HCT116 (cell line): Measurements from ENCODE around the gene FGF1. TPM values are rescaled to one million over a fixed set of nuclear protein-coding genes. Genes with fewer than 3 reads are reported as not detected.

Source experiments
- ATAC-seq: fragments of 200-7000 bp; cut with Tn5 transposase; 2 replicates; pipeline ENCODE4 v1.9.1; 2020; ENCODE audit warnings: mild to moderate bottlenecking, moderate library complexity
- BruUV-seq: library from RNA; stranded (reverse); fragments of 400-500 nt; replicated peaks from 2 replicates; lab custom pipeline; 2021; lab: Mats Ljungman, UMichigan
- CTCF ChIA-PET: fragments of 300-600 bp; sonication (Branson Sonifier 250); formaldehyde crosslinking; loops from one replicate; lab custom pipeline; 2021; ENCODE audit warnings: antibody characterized with exemption; lab: Charles Lee
- POLR2A ChIA-PET: fragments of 300-600, 350-600 bp; sonication (Branson Sonifier 250); formaldehyde crosslinking; loops from one replicate; lab custom pipeline; 2021; ENCODE audit warnings: antibody characterized with exemption; lab: Charles Lee
- RAD21 ChIA-PET, 2 experiments: fragments of 300-600 bp; sonication (Branson Sonifier 250); formaldehyde crosslinking; loops; one replicate each; lab custom pipeline; 2023; ENCODE audit warnings: low total read pairs in 2 of 2; ENCODE audit not compliant: uncharacterized antibody in 2 of 2, unreplicated experiment in 2 of 2, low non-redundant PET in 1 of 2; lab: Charles Lee
- DNase-seq: peaks from one replicate; pipeline ENCODE4 v3.0.0-alpha.2; 2010; ENCODE audit warnings: low read depth, low spot score
- H2AFZ ChIP-seq: fragments of 200-600 bp; shearing (Covaris generic), sonication (generic); 2 replicates; pipeline ENCODE4 v1.6.1; 2017; ENCODE audit warnings: low read depth, mixed run types, mixed read lengths, antibody characterized with exemption, low read length; ENCODE audit not compliant: poor library complexity, severe bottlenecking
- H3K27ac ChIP-seq: 2 replicates; pipeline ENCODE4 v1.5.1; 2012; ENCODE audit warnings: low read depth, low read length
- H3K27me3 ChIP-seq: fragments of 200-600 bp; sonication (generic); 2 replicates; pipeline ENCODE4 v1.6.1; 2016; ENCODE audit warnings: mixed run types, low read length, mixed read lengths; ENCODE audit not compliant: insufficient read depth
- H3K36me3 ChIP-seq, 2 experiments: fragments of 200-500 bp in 1 of 2; fragments of 200-600 bp in 1 of 2; sonication (Bioruptor generic) in 1 of 2; sonication (generic) in 1 of 2; 2 replicates each; pipeline versions ENCODE4 v1.5.1 to v1.6.1; 2014 to 2016; ENCODE audit warnings: low read length in 2 of 2, inconsistent platforms in 1 of 2, mixed read lengths in 1 of 2, mixed run types in 1 of 2; ENCODE audit not compliant: insufficient read depth in 2 of 2, control insufficient read depth in 1 of 2
- H3K4me1 ChIP-seq, 2 experiments: fragments of 200-600 bp in 1 of 2; sonication (generic) in 1 of 2; 2 replicates each; pipeline versions ENCODE4 v1.5.1 to v1.6.1; 2012 to 2017; ENCODE audit warnings: low read length in 2 of 2, inconsistent platforms in 1 of 2, mild to moderate bottlenecking in 1 of 2, mixed read lengths in 1 of 2, mixed run types in 1 of 2, moderate library complexity in 1 of 2; ENCODE audit not compliant: insufficient read depth in 2 of 2, control insufficient read depth in 1 of 2
- H3K4me2 ChIP-seq: fragments of 200-600 bp; sonication (generic); 2 replicates; pipeline ENCODE4 v1.6.1; 2017; ENCODE audit warnings: mixed run types, low read length, mixed read lengths
- H3K4me3 ChIP-seq, 2 experiments: fragments of 200-600 bp in 1 of 2; sonication (generic) in 1 of 2; replicated peaks in 1 of 2; 2 replicates each; pipeline ENCODE4 v1.5.1; 2011 to 2016; ENCODE audit warnings: low read length in 2 of 2, control low read depth in 1 of 2, low read depth in 1 of 2, mild to moderate bottlenecking in 1 of 2, mixed read lengths in 1 of 2, mixed run types in 1 of 2
- H3K79me2 ChIP-seq: fragments of 200-600 bp; sonication (generic); 2 replicates; pipeline ENCODE4 v1.6.1; 2017; ENCODE audit warnings: mild to moderate bottlenecking, mixed run types, low read length, moderate library complexity, mixed read lengths; ENCODE audit not compliant: insufficient read depth
- H3K9ac ChIP-seq: fragments of 200-600 bp; sonication (generic); 2 replicates; pipeline ENCODE4 v1.6.1; 2016; ENCODE audit warnings: low read length, mixed read lengths
- H3K9me2 ChIP-seq: fragments of 200-600 bp; sonication (generic), shearing (Covaris generic); 2 replicates; pipeline ENCODE4 v1.6.1; 2017; ENCODE audit warnings: mixed run types, mild to moderate bottlenecking, moderate library complexity; ENCODE audit not compliant: insufficient read depth
- H3K9me3 ChIP-seq, 2 experiments: fragments of 200-500 bp in 1 of 2; fragments of 200-600 bp in 1 of 2; sonication (Bioruptor generic) in 1 of 2; sonication (generic) in 1 of 2; 2 replicates each; pipeline ENCODE4 v1.6.1; 2014 to 2017; ENCODE audit warnings: low read length in 2 of 2, mixed read lengths in 2 of 2, inconsistent platforms in 1 of 2, low read depth in 1 of 2, mild to moderate bottlenecking in 1 of 2, mixed run types in 1 of 2, moderate library complexity in 1 of 2; ENCODE audit not compliant: control insufficient read depth in 1 of 2, insufficient read depth in 1 of 2
- H4K20me1 ChIP-seq: fragments of 200-600 bp; sonication (generic), shearing (Covaris generic); 2 replicates; pipeline ENCODE4 v1.6.1; 2017; ENCODE audit warnings: mixed run types, mild to moderate bottlenecking, moderate library complexity; ENCODE audit not compliant: insufficient read depth
- CEBPB ChIP-seq: IDR thresholded peaks from 2 replicates; pipeline ENCODE4 v1.6.1; 2012; ENCODE audit warnings: low read depth
- CTCF ChIP-seq, 3 experiments: fragments of 200-600 bp in 1 of 3; sonication (generic) in 1 of 3; IDR thresholded peaks in 2 of 3; conservative IDR thresholded peaks in 1 of 3; 2 replicates each; pipeline ENCODE4 v1.5.1; 2012 to 2017; ENCODE audit warnings: low read depth in 2 of 3, low read length in 2 of 3, antibody characterized with exemption in 1 of 3, borderline replicate concordance in 1 of 3, control low read depth in 1 of 3, mild to moderate bottlenecking in 1 of 3, mixed read lengths in 1 of 3, mixed run types in 1 of 3, moderate library complexity in 1 of 3; ENCODE audit not compliant: insufficient read depth in 1 of 3
- ELF1 ChIP-seq: IDR thresholded peaks from 2 replicates; pipeline ENCODE4 v1.6.1; 2012; ENCODE audit warnings: low read depth, borderline replicate concordance
- EZH2 ChIP-seq: fragments of 200-600 bp; sonication (generic); IDR thresholded peaks from 2 replicates; pipeline ENCODE4 v1.6.1; 2017; ENCODE audit warnings: antibody characterized with exemption, mixed run types
- FOSL1 ChIP-seq: IDR thresholded peaks from 2 replicates; pipeline ENCODE4 v1.6.1; 2012; ENCODE audit warnings: low read depth
- JUND ChIP-seq: IDR thresholded peaks from 2 replicates; pipeline ENCODE4 v1.6.1; 2012
- POLR2AphosphoS5 ChIP-seq: IDR thresholded peaks from 2 replicates; pipeline ENCODE4 v1.6.1; 2011; ENCODE audit warnings: mild to moderate bottlenecking, low read depth, low read length, moderate library complexity
- RAD21 ChIP-seq: IDR thresholded peaks from 2 replicates; pipeline ENCODE4 v1.6.1; 2012; ENCODE audit warnings: low read depth, mild to moderate bottlenecking
- SIN3A ChIP-seq: IDR thresholded peaks from 2 replicates; pipeline ENCODE4 v1.6.1; 2012; ENCODE audit warnings: low read depth
- SP1 ChIP-seq: IDR thresholded peaks from 2 replicates; pipeline ENCODE4 v1.6.1; 2012; ENCODE audit warnings: low read depth
- TCF7L2 ChIP-seq: IDR thresholded peaks from 2 replicates; pipeline ENCODE4 v1.7.0; 2011; ENCODE audit warnings: borderline replicate concordance, inconsistent platforms; ENCODE audit not compliant: insufficient read depth, insufficient read length; ENCODE audit errors: extremely low read depth
- ZFX ChIP-seq: fragments of 450-650 bp; IDR thresholded peaks from 2 replicates; pipeline ENCODE4 v1.6.1; 2017
- intact Hi-C: fragments of 100-400 bp; cut with micrococcal nuclease; formaldehyde crosslinking; loops from 2 replicates; pipeline ENCODE4 v1.10.0; 2022
- total RNA-seq: library from RNA; stranded (reverse); gene quantifications from one replicate; pipeline ENCODE4 v1.2.1, GENCODE V29; 2021; ENCODE audit not compliant: unreplicated experiment

Gene FGF1
- total RNA-seq, 1 experiment from 2014 or later: not detected

GRCh38 chr5:142572006-142572405 lies 113.9 kb downstream of the FGF1 start:
- H4K20me1 ChIP-seq: no peaks in the 10 kb centered on the region
- ATAC-seq: no peak
- BruUV-seq: no TSS peak
- POLR2A ChIA-PET: interaction anchor here (0.6 kb wide), 1 partner anchor 127 kb away, joined by 3 read pairs; no protein-coding TSS in a partner anchor
- H3K4me2 ChIP-seq: no peak overlapping the region
- no peak for TF ChIP-seq SP1
- no peak for TF ChIP-seq EZH2
- TF ChIP-seq ELF1: no peak
- TF ChIP-seq TCF7L2: no peak
- no peak for TF ChIP-seq FOSL1
- TF ChIP-seq CTCF (IDR thresholded peaks at IDR 0.05 in 2 of 3, conservative IDR thresholded peaks at IDR 0.05 in 1 of 3; ENCODE audit: borderline replicate concordance in 1 of 3, insufficient read depth in 1 of 3, low read depth in 2 of 3, low read length in 2 of 3): no peak
- no peak for TF ChIP-seq ZFX
- no peak for TF ChIP-seq JUND
- TF ChIP-seq, all 23 proteins: peak for 0
- H3K36me3 ChIP-seq: no peaks in the 10 kb centered on the region
- H3K9ac ChIP-seq: no peak overlapping the region
- no peak for DNase-seq
- H3K9me3 ChIP-seq: no peaks in the 10 kb centered on the region
- no peaks in the 10 kb centered on the region for H3K27me3 ChIP-seq
- H3K9me2 ChIP-seq: no peaks in the 10 kb centered on the region
- intact Hi-C loops: no loop called here
- H3K27ac ChIP-seq: no peak overlapping the region
- RAD21 ChIA-PET: no interaction called here
- no peaks in the 10 kb centered on the region for H3K79me2 ChIP-seq
- CTCF ChIA-PET: no interaction called here
- no peak overlapping the region for H3K4me3 ChIP-seq
- peaks cover 0 to 6% of the 10 kb centered on the region in 2 experiments; a peak in 1 of 4 replicates for H3K4me1 ChIP-seq
- no peak overlapping the region for H2AFZ ChIP-seq

- H3K79me2 ChIP-seq: no peaks in the 10 kb centered on the region
- no peaks in the 10 kb centered on the region; a peak in 1 of 4 replicates for H3K4me1 ChIP-seq
- H4K20me1 ChIP-seq: no peaks in the 10 kb centered on the region
- DNase-seq (no peak), ATAC-seq (no peak)
- H2AFZ ChIP-seq: no peak overlapping the region
- no peak overlapping the region for H3K4me2 ChIP-seq
- H3K4me3 ChIP-seq: no peak overlapping the region
- H3K9me2 ChIP-seq: no peaks in the 10 kb centered on the region
- no peaks in the 10 kb centered on the region for H3K9me3 ChIP-seq
- no peak overlapping the region for H3K27ac ChIP-seq
- ChIA-PET RAD21 (no interaction called here), POLR2A (interaction anchor here (0.6 kb wide), 1 partner anchor 127 kb away, joined by 3 read pairs; no protein-coding TSS in a partner anchor), CTCF (no interaction called here)
- no peak for TF ChIP-seq CEBPB
- no peak for TF ChIP-seq ZFX
- TF ChIP-seq POLR2AphosphoS5: no peak
- TF ChIP-seq SIN3A: no peak
- no peak for TF ChIP-seq RAD21
- intact Hi-C loops: no loop called here
- no peaks in the 10 kb centered on the region for H3K36me3 ChIP-seq
- no TSS peak for BruUV-seq
- H3K9ac ChIP-seq: no peak overlapping the region
- no peaks in the 10 kb centered on the region for H3K27me3 ChIP-seq
Measured at GRCh38 chr5:142571371-142571770, 114.5 kb downstream of the FGF1 start.
